Cardiac muscle cell (in vitro differentiated cells and primary cell): ENCODE data around the gene PHC2. TPM values are rescaled to one million over a fixed set of nuclear protein-coding genes. Genes with fewer than 3 reads are reported as not detected.
A peak's percentile ranks its signal among the peaks of the same experiment; 100 is the strongest.

Experiments
- DNase-seq, 2 donors: peaks; one replicate each; pipeline versions ENCODE4 v3.0.0 to v3.0.0-alpha.2; 2010 to 2017; ENCODE audit warnings: low read depth in 1 of 2, low spot score in 1 of 2
- H3K27ac ChIP-seq: fragments of 200-600 bp; sonication (generic); 2 replicates; pipeline ENCODE4 v1.5.1; 2016
- H3K27me3 ChIP-seq: fragments of 200-600 bp; sonication (generic); 2 replicates; pipeline ENCODE4 v1.6.0; 2016; ENCODE audit warnings: control low read depth
- H3K36me3 ChIP-seq: fragments of 200-600 bp; sonication (generic); 2 replicates; pipeline ENCODE4 v1.5.1; 2016; ENCODE audit warnings: control low read depth
- H3K4me1 ChIP-seq: fragments of 200-600 bp; sonication (generic); 2 replicates; pipeline ENCODE4 v1.8.1; 2017; ENCODE audit warnings: low read depth, mild to moderate bottlenecking, mixed run types
- H3K4me3 ChIP-seq: fragments of 200-600 bp; sonication (generic); 2 replicates; pipeline ENCODE4 v1.5.1; 2016; ENCODE audit warnings: mild to moderate bottlenecking
- H3K9me3 ChIP-seq: fragments of 200-600 bp; sonication (generic); 2 replicates; pipeline ENCODE4 v1.5.1; 2017; ENCODE audit warnings: low read depth, mild to moderate bottlenecking, control low read depth
- polyA plus RNA-seq: library from polyadenylated mRNA; unstranded; fragments of >200 nt; fragmentation: Nextera tagmentation; extraction: Ambion mirVana; gene quantifications from 2 replicates; pipeline ENCODE4 v1.2.1, GENCODE V29; 2016
- total RNA-seq: library from RNA; depleted of rRNA; stranded (reverse); fragments of >200 nt; gene quantifications from 2 replicates; pipeline ENCODE4 v1.2.3, GENCODE V29; 2016
- TF ChIP-seq, protein P1 (sequence below): IDR thresholded peaks from 2 replicates; pipeline ENCODE4 v1.5.1; 2012; ENCODE audit warnings: low read depth, mild to moderate bottlenecking, low read length

The PHC2 gene
- total and polyA plus RNA-seq, 2 experiments from 2014 or later, result 81.8 to 86.0 TPM

DNA sequence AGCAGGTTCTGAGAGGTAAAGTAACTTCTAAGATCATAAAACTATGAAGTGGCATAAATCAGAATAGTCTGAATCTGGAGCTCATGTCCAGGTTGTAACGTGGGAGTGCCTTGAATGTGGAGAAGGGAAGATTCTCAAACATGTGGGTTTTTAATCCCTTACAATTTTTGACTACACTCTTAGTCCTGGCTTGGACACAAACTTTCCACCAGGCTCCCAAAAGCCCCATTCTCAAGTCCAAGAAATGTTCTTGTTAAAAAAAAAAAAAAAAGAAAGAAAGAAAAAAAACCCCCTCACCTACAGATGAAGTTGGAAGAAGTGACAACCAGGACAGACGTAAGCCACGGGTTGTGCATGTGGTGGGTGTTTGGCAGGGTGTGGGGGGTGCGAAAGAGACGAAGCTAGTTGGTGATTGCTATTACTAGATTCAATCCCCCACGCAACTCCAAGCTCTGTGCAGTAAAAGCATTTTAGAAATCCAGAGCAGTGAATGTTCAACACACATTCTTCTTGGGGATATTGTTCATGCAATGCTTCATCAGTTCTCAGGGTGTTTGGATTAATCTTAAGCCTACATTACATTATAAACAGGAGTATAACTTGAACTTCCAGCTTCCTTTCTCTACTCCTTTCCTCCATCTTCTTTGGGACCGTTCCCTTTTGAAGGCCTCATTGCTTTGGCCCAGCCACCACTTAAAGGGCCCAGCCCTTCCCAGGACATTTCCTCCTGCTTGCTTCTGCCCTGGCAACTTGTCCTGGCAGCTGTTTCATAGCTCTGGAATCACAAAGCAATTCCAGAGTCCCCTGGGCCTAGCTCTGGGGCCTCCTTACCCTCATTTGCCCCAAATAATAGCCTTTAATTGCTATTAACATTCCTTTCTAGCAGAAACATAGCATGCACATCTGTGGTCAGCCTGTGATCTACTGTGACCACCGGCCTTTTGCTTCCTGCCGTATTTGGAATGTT is 41.8 kb downstream of the PHC2 start:
- DNase-seq, result peak in 1 of 2 donors; percentile 56
- H3K27ac ChIP-seq, result no peak overlapping the region
- no peaks in the 10 kb centered on the region for H3K9me3 ChIP-seq
- H3K27me3 ChIP-seq, result no peaks in the 10 kb centered on the region
- TF ChIP-seq, protein P1, sequence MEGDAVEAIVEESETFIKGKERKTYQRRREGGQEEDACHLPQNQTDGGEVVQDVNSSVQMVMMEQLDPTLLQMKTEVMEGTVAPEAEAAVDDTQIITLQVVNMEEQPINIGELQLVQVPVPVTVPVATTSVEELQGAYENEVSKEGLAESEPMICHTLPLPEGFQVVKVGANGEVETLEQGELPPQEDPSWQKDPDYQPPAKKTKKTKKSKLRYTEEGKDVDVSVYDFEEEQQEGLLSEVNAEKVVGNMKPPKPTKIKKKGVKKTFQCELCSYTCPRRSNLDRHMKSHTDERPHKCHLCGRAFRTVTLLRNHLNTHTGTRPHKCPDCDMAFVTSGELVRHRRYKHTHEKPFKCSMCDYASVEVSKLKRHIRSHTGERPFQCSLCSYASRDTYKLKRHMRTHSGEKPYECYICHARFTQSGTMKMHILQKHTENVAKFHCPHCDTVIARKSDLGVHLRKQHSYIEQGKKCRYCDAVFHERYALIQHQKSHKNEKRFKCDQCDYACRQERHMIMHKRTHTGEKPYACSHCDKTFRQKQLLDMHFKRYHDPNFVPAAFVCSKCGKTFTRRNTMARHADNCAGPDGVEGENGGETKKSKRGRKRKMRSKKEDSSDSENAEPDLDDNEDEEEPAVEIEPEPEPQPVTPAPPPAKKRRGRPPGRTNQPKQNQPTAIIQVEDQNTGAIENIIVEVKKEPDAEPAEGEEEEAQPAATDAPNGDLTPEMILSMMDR, result no peak
- H3K36me3 ChIP-seq, result no peaks in the 10 kb centered on the region
- no peak overlapping the region for H3K4me3 ChIP-seq
- H3K4me1 ChIP-seq, result peaks cover 4% of the 10 kb centered on the region

DNA sequence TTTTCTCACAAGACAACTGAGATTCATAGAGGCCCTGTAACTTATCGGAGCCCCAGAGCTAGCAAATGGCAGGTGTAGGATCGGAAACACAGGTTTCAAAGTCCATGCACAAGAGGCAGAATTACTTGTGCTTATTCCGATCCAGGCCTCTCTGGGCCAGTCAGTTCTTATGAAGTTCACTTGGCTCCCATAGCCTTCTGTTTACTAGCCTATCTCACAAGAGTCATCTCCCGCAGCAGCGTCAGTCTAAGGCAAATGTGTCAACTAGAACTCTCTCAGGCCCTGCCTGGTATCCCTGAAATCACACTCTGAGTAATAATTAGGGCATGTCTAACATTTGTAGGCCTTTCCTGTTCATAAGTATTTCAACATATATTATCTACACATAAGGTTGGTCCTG is 43.3 kb downstream of the PHC2 start:
- peaks cover under 1% of the 10 kb centered on the region for H3K4me1 ChIP-seq
- H3K9me3 ChIP-seq, result no peaks in the 10 kb centered on the region
- no peaks in the 10 kb centered on the region for H3K36me3 ChIP-seq
- H3K4me3 ChIP-seq, result no peak overlapping the region
- TF ChIP-seq, protein P1, result no peak
- H3K27me3 ChIP-seq, result no peaks in the 10 kb centered on the region
- no peak overlapping the region for H3K27ac ChIP-seq
- DNase-seq, result peak in 1 of 2 donors; percentile 90

DNA sequence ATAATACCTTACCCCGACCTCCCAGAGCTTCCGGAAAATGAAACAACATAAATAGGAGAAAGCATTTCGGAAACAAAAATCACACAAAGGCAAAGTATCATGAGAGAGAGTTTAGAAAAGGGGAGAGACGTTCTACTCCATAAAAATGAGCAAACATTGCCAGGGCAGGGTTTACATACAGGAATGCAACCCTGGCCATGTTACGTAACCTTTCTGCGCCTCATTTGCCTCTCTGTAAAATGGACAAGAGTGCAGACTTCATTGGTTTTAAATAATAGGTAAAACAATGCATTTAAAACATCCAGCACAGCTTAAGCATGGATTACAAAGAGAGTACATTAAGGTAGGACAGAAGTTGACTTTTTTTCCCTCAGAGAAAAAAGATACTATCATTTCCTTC is 45.6 kb downstream of the PHC2 start:
- TF ChIP-seq, protein P1, result no peak

DNA sequence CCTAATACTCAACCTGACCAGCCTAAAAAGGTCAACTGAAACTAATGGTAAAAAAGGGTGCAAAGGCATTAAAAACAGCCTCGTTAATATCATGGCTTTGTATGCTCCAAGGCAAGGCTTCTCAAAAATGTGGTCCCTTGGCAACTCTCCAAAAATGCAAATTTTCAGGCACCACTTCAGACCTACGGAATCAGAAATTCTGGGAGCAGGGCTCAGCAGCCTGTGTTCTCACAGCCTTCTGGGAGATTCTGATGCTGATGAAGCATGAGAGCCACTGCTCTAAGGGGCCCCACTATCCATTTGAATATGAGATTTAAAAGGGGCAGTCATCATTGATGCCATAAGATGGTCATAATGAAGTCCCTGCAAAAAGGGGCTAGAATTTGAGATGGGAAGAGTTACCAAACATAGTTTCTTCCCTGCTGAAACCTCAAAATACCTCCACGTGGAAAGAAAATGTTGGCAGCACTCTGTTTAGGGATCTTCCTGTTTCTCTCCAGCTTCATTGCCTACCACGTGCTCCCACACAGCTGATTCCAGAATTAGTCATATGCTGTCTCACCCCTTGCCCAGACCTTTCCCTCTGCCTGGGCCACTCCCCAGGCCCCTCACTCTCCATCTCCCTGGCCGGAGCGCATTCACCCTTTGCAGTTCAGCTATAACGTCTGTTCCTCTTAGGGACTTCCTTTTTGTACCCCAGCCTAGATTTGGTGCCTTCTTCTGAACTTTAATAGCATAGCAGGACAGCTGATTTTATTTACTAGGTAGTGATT is 46.7 kb downstream of the PHC2 start:
- H3K27ac ChIP-seq, result no peak overlapping the region
- H3K9me3 ChIP-seq, result no peaks in the 10 kb centered on the region
- TF ChIP-seq, protein P1, result no peak
- peak in 1 of 2 donors; percentile 76 for DNase-seq
- no peaks in the 10 kb centered on the region for H3K36me3 ChIP-seq
- H3K4me1 ChIP-seq, result peaks cover 3% of the 10 kb centered on the region
- H3K4me3 ChIP-seq, result no peak overlapping the region
- no peaks in the 10 kb centered on the region for H3K27me3 ChIP-seq

More for the DNA sequence above, 45.6 kb downstream of the PHC2 start:
- no peak for DNase-seq
- no peak overlapping the region for H3K27ac ChIP-seq
- no peaks in the 10 kb centered on the region for H3K9me3 ChIP-seq
- H3K4me1 ChIP-seq, result no peaks in the 10 kb centered on the region
- H3K36me3 ChIP-seq, result no peaks in the 10 kb centered on the region
- no peaks in the 10 kb centered on the region for H3K27me3 ChIP-seq
- H3K4me3 ChIP-seq, result no peak overlapping the region

DNA sequence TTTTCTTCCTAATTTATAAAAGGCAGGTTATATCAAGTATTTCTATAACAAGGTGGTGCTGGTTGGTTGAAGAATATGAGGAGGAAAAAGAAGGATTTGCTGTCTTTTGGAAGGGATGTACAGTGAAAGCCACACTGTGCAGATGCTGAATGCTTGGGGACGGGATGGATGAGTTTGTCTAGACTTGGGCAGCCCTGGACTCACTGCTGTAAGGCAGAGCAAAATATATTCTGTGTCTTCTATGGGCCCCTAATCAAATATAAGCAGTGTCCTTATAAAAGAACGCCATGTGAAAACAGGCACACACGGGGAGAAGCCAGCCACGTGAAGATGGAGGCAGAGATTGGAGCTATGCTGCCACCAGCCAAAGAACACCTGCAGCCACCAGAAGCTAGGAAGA is 47.4 kb downstream of the PHC2 start:
- H3K4me1 ChIP-seq, result peaks cover 8% of the 10 kb centered on the region
- H3K36me3 ChIP-seq, result no peaks in the 10 kb centered on the region
- DNase-seq, result no peak
- H3K27me3 ChIP-seq, result no peaks in the 10 kb centered on the region
- no peak overlapping the region for H3K4me3 ChIP-seq
- H3K27ac ChIP-seq, result no peak overlapping the region
- no peaks in the 10 kb centered on the region for H3K9me3 ChIP-seq
- TF ChIP-seq, protein P1, result no peak
